ENCODE results near the gene ANXA1. TPM values are rescaled to one million over a fixed set of nuclear protein-coding genes. Genes with fewer than 3 reads are reported as not detected.
"Not testable (repeated sequence)": the region's sequence is repeated elsewhere in the genome, so short reads cannot be mapped to it uniquely, and the experiment has no call there.

ANXA1 gene, protein sequence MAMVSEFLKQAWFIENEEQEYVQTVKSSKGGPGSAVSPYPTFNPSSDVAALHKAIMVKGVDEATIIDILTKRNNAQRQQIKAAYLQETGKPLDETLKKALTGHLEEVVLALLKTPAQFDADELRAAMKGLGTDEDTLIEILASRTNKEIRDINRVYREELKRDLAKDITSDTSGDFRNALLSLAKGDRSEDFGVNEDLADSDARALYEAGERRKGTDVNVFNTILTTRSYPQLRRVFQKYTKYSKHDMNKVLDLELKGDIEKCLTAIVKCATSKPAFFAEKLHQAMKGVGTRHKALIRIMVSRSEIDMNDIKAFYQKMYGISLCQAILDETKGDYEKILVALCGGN
- not detected for polyA plus RNA-seq (2012; ENCODE audit: insufficient read depth, insufficient read length, low read depth)

- TF ChIP-seq, protein P1, sequence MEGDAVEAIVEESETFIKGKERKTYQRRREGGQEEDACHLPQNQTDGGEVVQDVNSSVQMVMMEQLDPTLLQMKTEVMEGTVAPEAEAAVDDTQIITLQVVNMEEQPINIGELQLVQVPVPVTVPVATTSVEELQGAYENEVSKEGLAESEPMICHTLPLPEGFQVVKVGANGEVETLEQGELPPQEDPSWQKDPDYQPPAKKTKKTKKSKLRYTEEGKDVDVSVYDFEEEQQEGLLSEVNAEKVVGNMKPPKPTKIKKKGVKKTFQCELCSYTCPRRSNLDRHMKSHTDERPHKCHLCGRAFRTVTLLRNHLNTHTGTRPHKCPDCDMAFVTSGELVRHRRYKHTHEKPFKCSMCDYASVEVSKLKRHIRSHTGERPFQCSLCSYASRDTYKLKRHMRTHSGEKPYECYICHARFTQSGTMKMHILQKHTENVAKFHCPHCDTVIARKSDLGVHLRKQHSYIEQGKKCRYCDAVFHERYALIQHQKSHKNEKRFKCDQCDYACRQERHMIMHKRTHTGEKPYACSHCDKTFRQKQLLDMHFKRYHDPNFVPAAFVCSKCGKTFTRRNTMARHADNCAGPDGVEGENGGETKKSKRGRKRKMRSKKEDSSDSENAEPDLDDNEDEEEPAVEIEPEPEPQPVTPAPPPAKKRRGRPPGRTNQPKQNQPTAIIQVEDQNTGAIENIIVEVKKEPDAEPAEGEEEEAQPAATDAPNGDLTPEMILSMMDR (IDR thresholded peaks at IDR 0.05; ENCODE audit: low read depth, low read length), result no peak
- Histone ChIP-seq H3K9me3 (no peaks in the 10 kb centered on the region), H3K36me3 (no peaks in the 10 kb centered on the region), H3K4me3 (ENCODE audit: low read depth, low read length) (no peak within 1 kb of the TSS), H3K27me3 (no peaks in the 10 kb centered on the region), H3K4me1 (no peaks in the 10 kb centered on the region)
- DNase-seq, result no peak
Observed at GRCh38 chr9:73151653-73152542, at the start of gene ANXA1. Gene ANXA1, plus strand, starts transcription at chr9:73151865. Its CDS starts 6,671 bp downstream, at chr9:73158536.

DNA sequence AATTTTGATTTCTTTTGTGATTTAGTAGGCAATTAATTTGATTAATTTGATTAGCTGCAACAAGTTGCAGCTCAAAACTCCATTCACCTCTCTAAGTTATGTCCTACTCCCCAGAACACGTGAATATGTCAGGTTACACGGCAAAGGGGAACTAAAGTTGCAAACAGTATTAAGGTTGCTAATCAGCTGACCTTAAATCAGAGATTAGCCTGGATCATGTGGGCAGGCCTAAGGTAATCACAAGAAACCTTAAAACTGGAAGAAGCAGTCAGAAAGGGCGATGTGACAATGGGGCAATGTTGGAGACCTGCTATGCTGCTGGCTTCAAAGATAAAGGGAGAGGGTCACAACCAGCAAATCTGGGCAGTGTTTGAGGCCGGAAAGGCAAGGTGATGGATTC is 47.3 kb upstream of the ANXA1 start:
- Histone ChIP-seq H3K4me1 (no peaks in the 10 kb centered on the region), H3K4me3 (ENCODE audit: low read depth, low read length) (no peak overlapping the region)
- DNase-seq, result no peak

GRCh38 chr9:73104921-73105320 is 46.7 kb upstream of the ANXA1 start:
- DNase-seq, result no peak
- Histone ChIP-seq H3K9me3 (no peaks in the 10 kb centered on the region), H3K36me3 (no peaks in the 10 kb centered on the region), H3K4me3 (ENCODE audit: low read depth, low read length) (no peak overlapping the region), H3K4me1 (no peaks in the 10 kb centered on the region), H3K27me3 (no peaks in the 10 kb centered on the region)
- TF ChIP-seq, protein P1 (IDR thresholded peaks at IDR 0.05; ENCODE audit: low read depth, low read length), result no peak

More for the DNA sequence above, 47.3 kb upstream of the ANXA1 start:
- Histone ChIP-seq H3K27me3 (no peaks in the 10 kb centered on the region), H3K36me3 (no peaks in the 10 kb centered on the region), H3K9me3 (no peaks in the 10 kb centered on the region)
- TF ChIP-seq, protein P1 (IDR thresholded peaks at IDR 0.05; ENCODE audit: low read depth, low read length), result no peak

GRCh38 chr9:73107489-73108069 is 44.1 kb upstream of the ANXA1 start:
- not testable (repeated sequence) for H3K27me3 ChIP-seq; H3K36me3 ChIP-seq; H3K9me3 ChIP-seq; H3K4me3 ChIP-seq (ENCODE audit: low read depth, low read length); H3K4me1 ChIP-seq; DNase-seq

DNA sequence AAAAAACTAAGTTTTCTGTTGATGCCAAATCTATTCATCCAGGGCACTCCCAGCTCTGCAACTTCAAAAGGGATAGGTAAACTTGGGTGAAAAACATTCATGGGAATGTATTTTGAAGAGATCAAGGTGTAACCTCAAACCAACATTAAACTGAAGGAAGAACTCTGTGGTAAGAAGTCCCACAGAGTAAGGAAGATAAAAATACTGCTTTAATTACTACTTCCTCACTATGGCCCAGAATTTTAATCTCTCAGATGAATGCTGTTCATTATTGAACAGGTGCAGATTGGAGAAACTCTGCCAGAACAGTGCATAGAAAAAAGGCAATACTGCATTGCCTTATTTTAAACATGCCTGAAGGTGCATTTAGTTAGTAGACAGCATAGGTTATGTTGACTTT is 37.6 kb upstream of the ANXA1 start:
- Histone ChIP-seq H3K4me3 (ENCODE audit: low read depth, low read length) (no peak overlapping the region), H3K36me3 (no peaks in the 10 kb centered on the region), H3K9me3 (no peaks in the 10 kb centered on the region), H3K4me1 (no peaks in the 10 kb centered on the region), H3K27me3 (no peaks in the 10 kb centered on the region)
- no peak for DNase-seq
- TF ChIP-seq, protein P1 (IDR thresholded peaks at IDR 0.05; ENCODE audit: low read depth, low read length), result no peak

GRCh38 chr9:73114958-73115357 is 36.7 kb upstream of the ANXA1 start:
- Histone ChIP-seq H3K4me1 (no peaks in the 10 kb centered on the region), H3K4me3 (ENCODE audit: low read depth, low read length) (no peak overlapping the region), H3K9me3 (no peaks in the 10 kb centered on the region), H3K36me3 (no peaks in the 10 kb centered on the region), H3K27me3 (no peaks in the 10 kb centered on the region)
- TF ChIP-seq, protein P1 (IDR thresholded peaks at IDR 0.05; ENCODE audit: low read depth, low read length), result no peak
- no peak for DNase-seq

Measured in BE2C (cell line).